ENCODE measurements around the gene CMIP. TPM values are rescaled to one million over a fixed set of nuclear protein-coding genes. Genes with fewer than 3 reads are reported as not detected.

Gene CMIP
- total RNA-seq, 6 experiments from 2014 or later, result 12.2 to 23.0 (median 16.5) TPM

- no peak overlapping the region for H3K27ac ChIP-seq
- H3K9me3 ChIP-seq, result no peaks in the 10 kb centered on the region
- H3K27me3 ChIP-seq, result no peaks in the 10 kb centered on the region
- H3K4me1 ChIP-seq, result no peaks in the 10 kb centered on the region
- TF ChIP-seq CTCF (IDR thresholded peaks at IDR 0.05) (no peak), POLR2A (IDR thresholded peaks at IDR 0.05) (no peak)
- peaks cover 0 to 12% (median 4%) of the 10 kb centered on the region in 4 donors for H3K36me3 ChIP-seq
- ATAC-seq, result no peak
- WGBS (ENCODE audit: insufficient coverage, low coverage, low lambda C conversion rate, missing lambda C conversion rate), result 91% methylated on average over 18 of the region's 23 CpGs
- H3K4me3 ChIP-seq, result no peak overlapping the region
- DNase-seq, result no peak
- intact Hi-C loops (cut with DNase I), result no loop called here
These were observed 225.1 kb downstream of the CMIP start for GRCh38 chr16:81669473-81670350.

GRCh38 chr16:81671738-81672597, 227.4 kb downstream of the CMIP start:
- Histone ChIP-seq H3K36me3 (peaks cover 0 to 12% (median 4%) of the 10 kb centered on the region in 4 donors), H3K4me1 (no peaks in the 10 kb centered on the region), H3K9me3 (no peaks in the 10 kb centered on the region), H3K27me3 (no peaks in the 10 kb centered on the region), H3K27ac (no peak overlapping the region), H3K4me3 (no peak overlapping the region)
- WGBS (ENCODE audit: insufficient coverage, low coverage, low lambda C conversion rate, missing lambda C conversion rate), result 74% methylated on average over 8 of the region's 14 CpGs
- no peak for TF ChIP-seq CTCF (IDR thresholded peaks at IDR 0.05)
- TF ChIP-seq POLR2A (IDR thresholded peaks at IDR 0.05), result no peak
- intact Hi-C loops (cut with DNase I), result no loop called here
- no peak for DNase-seq
- ATAC-seq, result peak in 2 of 4 donors; percentile 12 to 71

GRCh38 chr16:81673432-81673831, 228.8 kb downstream of the CMIP start:
- no peaks in the 10 kb centered on the region for H3K4me1 ChIP-seq
- intact Hi-C loops (cut with DNase I), result no loop called here
- no peak for ATAC-seq
- WGBS (ENCODE audit: insufficient coverage, low coverage, low lambda C conversion rate, missing lambda C conversion rate), result no CpG with 5 or more reads among the region's 7 CpGs
- peaks cover 0 to 13% (median 6%) of the 10 kb centered on the region in 4 donors for H3K36me3 ChIP-seq
- TF ChIP-seq CTCF (IDR thresholded peaks at IDR 0.05), result no peak
- TF ChIP-seq POLR2A (IDR thresholded peaks at IDR 0.05), result no peak
- no peak for DNase-seq
- H3K4me3 ChIP-seq, result no peak overlapping the region
- H3K27me3 ChIP-seq, result no peaks in the 10 kb centered on the region
- H3K27ac ChIP-seq, result no peak overlapping the region
- H3K9me3 ChIP-seq, result no peaks in the 10 kb centered on the region

- WGBS (ENCODE audit: insufficient coverage, low coverage, low lambda C conversion rate, missing lambda C conversion rate), result 100% methylated on average over 1 of the region's 3 CpGs
- ATAC-seq (no peak), DNase-seq (no peak)
- TF ChIP-seq POLR2A (IDR thresholded peaks at IDR 0.05) (no peak), CTCF (IDR thresholded peaks at IDR 0.05) (no peak)
- no peaks in the 10 kb centered on the region for H3K9me3 ChIP-seq
- no peaks in the 10 kb centered on the region for H3K4me1 ChIP-seq
- H3K4me3 ChIP-seq, result no peak overlapping the region
- intact Hi-C loops (cut with DNase I), result no loop called here
- no peak overlapping the region for H3K27ac ChIP-seq
- no peaks in the 10 kb centered on the region for H3K27me3 ChIP-seq
- H3K36me3 ChIP-seq, result peaks cover 0 to 19% (median 5%) of the 10 kb centered on the region in 4 donors
These were observed 231.1 kb downstream of the CMIP start for GRCh38 chr16:81675662-81676061.

Data from right lobe of liver (tissue), 6 donors.